ENCODE measurements around the gene ARF5.

Gene ARF5

DNA sequence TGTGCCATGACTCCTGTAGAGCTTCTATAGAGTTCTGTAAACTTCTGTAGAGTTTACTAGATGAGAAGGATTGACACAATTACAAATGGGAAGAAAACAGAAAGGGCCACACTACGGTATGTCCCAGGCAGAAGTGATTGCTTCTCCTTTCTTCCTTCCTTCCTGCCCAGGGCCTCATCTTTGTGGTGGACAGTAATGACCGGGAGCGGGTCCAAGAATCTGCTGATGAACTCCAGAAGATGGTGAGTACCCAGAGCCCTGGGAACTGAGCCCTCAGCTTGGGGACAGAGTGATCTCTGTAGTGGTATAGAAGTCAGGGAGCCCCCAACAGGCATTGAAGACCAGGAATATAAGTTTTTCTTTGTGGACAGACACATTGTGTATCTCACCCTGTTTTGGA lies 1.7 kb downstream of the ARF5 start:
- no peak for DNase-seq

DNA sequence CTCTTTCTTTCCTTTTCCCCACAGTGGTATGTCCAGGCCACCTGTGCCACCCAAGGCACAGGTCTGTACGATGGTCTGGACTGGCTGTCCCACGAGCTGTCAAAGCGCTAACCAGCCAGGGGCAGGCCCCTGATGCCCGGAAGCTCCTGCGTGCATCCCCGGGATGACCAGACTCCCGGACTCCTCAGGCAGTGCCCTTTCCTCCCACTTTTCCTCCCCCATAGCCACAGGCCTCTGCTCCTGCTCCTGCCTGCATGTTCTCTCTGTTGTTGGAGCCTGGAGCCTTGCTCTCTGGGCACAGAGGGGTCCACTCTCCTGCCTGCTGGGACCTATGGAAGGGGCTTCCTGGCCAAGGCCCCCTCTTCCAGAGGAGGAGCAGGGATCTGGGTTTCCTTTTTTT lies 3.0 kb downstream of the ARF5 start:
- no peak for DNase-seq

GRCh38 chr7:127591591-127591990 lies 3.4 kb downstream of the ARF5 start:
- DNase-seq: no peak

GRCh38 chr7:127592550-127592949 lies 4.3 kb downstream of the ARF5 start:
- no peak for DNase-seq

DNA sequence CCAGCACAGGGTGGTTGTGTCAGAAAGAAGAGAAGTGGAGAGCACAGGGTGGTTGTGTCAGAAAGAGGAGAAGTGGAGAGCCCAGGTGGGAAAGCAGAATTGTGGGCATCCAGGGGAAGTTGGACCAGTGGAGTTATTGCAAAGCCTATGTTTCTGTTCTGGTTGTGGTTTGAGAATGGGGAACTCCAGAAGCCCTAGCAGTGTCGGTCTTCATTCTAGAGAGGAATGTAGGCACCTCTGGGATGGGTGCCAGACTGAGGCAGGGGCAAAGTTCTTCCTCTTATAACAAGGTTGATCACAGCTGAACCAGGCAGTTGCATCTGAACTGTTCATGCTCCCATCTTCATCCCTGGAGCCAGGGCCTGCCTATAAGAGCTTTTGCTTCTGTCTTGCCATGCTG lies 6.3 kb downstream of the ARF5 start:
- DNase-seq: no peak

DNA sequence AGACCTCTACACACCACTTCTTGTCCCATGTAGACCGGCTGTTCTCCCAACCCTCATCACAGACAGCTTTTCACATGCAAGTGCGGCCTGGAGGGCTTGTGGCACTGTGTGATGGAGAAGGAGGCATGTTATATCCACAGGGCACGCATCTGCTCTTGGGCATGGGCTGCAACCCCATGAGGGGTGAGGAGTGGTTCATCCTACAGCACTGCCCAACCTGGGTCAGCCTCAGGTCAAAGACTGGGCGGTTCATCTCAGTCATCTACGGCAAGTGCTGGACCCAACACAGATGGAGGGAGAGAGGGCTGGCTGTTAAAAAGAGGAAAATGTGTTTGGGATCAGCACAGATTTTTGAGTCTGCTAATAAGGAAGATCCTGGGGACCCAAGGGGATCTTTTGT lies 7.5 kb downstream of the ARF5 start:
- DNase-seq: no peak

DNA sequence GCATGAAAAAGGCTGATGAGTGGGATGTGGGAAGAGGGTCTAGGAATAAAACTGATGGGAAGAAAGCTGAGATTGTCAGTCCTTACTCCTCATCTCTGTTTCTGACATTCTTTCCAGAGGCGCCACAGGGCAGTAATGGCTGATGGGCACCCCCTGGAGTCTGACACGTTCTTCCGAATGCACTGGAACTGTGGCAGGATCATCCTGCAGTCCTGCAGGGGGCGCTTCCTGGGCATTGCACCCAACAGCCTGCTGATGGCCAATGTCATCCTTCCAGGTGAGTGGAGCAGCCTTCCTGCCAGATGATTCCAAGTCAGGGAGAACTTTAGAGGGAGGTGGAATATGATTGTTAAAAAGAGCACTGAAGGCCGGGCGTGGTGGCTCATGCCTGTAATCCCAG lies 10.1 kb downstream of the ARF5 start:
- no peak for DNase-seq

DNA sequence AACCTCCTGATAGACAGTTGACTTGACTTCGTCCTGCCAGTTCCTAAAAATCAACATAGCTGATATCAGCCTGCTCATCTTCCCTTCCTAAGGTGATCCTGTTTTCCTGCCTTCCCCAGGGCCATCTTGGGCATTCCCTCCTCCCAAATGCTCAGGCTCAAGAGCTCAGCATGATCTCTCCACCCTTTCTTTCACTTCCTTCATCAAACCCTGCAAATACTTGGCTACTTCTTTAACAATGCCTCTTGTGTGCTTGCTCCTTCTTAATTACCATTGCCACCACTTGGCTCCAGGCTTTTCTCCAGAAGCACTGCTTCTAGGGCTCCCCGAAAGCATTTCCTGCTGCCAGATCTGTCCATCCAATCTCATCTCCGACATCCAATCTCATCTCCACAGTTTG lies 12.7 kb downstream of the ARF5 start:
- DNase-seq: no peak

GRCh38 chr7:127608446-127608845 lies 20.2 kb downstream of the ARF5 start:
- DNase-seq: no peak

GRCh38 chr7:127609297-127609696 lies 21.1 kb downstream of the ARF5 start:
- no peak for DNase-seq

GRCh38 chr7:127612263-127612662 lies 24.1 kb downstream of the ARF5 start:
- DNase-seq: no peak

DNA sequence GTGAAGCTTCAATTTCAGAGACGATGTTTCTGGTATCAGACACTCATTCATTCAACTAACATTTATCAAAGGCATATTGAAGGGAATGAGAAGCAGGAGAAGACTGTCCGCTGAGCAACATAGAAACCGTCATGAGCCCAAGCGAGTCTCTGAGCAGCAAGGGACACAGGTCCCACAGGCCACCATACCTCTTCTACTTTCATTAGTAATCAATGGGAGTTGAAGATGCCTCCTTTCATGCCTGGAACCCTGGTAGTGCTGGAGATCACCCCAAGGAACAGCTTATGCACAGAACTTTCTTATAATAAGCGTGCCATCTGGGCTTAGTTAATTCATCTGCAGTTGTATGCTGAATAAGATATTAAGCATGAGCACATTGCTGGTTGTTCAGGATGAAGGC lies 28.5 kb downstream of the ARF5 start:
- no peak for DNase-seq

- DNase-seq: no peak
Observed at GRCh38 chr7:127618042-127618441, 29.8 kb downstream of the ARF5 start, which contains the start of gene PAX4. Gene PAX4, minus strand, starts transcription at chr7:127618142. Its CDS starts 2,214 bp downstream, at chr7:127615928.

DNA sequence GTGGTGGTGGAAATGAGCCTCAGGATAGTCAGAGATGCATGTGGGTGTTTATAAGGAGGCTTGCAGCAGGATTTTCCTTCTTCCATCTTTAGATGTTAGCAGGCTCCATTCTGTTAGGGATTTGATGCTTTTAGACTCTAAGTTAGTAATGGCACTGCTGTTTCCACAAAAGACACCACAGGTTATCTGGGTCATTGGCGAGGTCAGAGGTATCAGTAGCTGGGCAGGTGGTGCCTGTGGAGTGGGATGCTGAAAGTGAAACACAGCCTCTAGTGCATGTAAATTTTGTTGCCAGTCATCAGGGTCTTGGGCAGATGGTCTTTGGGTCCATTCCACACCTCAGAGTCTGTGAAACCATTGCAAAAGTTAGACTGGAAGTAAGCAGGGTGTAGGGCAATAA lies 30.6 kb downstream of the ARF5 start:
- no peak for DNase-seq

- no peak for DNase-seq
Observed at GRCh38 chr7:127619681-127620405, 31.6 kb downstream of the ARF5 start.

DNA sequence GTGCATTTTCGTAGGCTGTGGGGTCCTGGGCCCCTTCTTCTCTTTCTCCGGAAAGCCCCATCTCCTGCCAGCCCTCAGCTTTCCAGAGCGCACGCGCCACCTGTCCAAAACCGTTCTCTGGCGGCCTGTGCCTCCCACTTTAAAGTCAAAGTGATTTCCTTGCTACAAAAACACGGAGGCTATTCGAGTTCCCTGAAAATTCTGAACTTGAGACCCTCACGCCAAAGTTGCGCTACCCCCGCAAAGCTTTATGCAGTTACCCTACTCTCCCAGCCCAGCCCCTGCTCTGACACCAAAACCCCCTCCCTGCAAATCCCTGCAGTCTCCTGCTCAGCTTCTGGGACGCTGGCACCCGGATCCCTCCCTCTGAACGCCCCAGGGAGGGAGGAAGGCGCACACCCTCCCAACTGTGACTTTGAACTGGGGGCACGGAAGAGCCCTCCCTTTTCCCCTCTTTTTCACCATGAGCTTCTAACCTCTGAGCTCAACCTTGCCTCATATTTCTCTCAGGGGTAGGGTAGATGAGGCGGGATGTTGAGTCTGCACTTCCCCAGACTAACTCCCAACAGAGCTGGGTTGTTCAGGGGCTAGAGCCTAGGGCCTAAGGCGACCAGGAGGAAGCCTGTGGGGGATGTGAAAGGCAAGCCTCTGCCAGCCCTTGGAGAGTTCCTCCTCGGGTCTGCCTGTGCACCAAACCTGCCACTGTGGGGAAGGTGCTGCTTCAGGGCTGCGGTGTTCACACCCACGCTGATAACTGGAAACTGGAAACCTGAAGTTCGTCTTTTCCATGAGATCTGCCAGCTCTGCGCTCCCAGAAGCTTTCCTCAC lies 32.4 kb downstream of the ARF5 start:
- peak; percentile 2 for DNase-seq

GRCh38 chr7:127625331-127625730 lies 37.1 kb downstream of the ARF5 start:
- no peak for DNase-seq

GRCh38 chr7:127628445-127628844 lies 40.2 kb downstream of the ARF5 start:
- no peak for DNase-seq

GRCh38 chr7:127629268-127629854 lies 41.1 kb downstream of the ARF5 start:
- DNase-seq: no peak

GRCh38 chr7:127632276-127632910 lies 44.2 kb downstream of the ARF5 start:
- DNase-seq: no peak

DNA sequence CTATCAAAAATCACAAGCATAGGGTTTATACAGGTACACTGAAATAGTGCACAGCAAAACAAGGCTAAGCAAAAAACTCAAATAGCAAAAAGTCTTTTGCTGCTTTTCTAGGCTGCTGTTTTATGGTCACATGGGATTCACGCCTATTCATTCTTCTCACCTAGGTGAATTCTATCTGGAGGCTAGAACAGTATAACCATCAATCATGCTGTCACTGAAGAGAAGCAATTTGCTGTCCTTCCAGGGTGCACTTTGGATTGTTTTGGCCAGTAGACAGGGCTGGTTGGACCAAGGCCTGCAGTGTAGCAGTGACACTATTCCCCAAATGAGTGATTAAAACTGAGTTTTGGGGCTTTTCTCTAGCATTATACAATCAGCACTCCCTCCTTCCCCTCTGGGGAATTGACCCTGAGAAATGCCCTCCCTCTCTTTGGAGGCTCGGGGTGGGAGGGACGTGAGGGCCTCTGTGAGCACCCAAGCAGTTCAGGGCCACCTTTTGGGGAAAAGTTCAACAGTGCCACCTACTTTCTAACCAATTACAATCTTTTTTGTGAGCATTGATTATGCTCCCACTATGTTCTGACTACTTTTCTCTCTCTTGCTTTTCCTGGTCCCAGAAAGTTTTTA lies 47.6 kb downstream of the ARF5 start:
- DNase-seq: no peak

DNA sequence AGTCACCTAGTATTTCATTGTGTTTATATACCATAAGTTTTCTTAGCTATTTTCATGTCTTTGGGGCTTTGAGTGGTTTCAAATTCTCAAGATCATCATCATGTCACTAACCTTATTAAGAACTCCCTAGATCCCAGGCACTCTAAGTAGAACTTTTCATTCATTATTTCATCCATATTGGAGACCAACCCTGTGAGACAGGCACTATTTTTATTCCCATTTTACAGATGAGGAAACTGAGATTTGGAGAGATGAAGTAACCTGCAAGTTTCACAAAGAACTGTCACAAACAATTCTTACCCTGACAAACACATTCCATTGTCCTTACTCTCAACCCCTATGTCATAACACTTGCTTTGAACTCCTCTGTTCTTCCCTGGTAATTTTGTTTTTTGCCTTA lies 50.0 kb downstream of the ARF5 start:
- no peak for DNase-seq
